H1 (cell line): ENCODE results near the gene DCLK1. TPM values are rescaled to one million over a fixed set of nuclear protein-coding genes. Genes with fewer than 3 reads are reported as not detected.

Source experiments
- CTCF ChIA-PET: fragments of 300-600 bp; sonication (Branson Sonifier 250); formaldehyde crosslinking; loops from one replicate; lab custom pipeline; 2021; ENCODE audit not compliant: partially characterized antibody; lab: Charles Lee
- POLR2A ChIA-PET: fragments of 300-600 bp; sonication (Branson Sonifier 250); formaldehyde crosslinking; loops from one replicate; lab custom pipeline; 2021; ENCODE audit warnings: inconsistent platforms; ENCODE audit not compliant: partially characterized antibody; lab: Charles Lee
- DNase-seq, 2 experiments: peaks; one replicate each; pipeline versions ENCODE4 v3.0.0 to v3.0.0-alpha.2; 2010 to 2022; ENCODE audit warnings: low spot score in 2 of 2, low read depth in 1 of 2, mixed read lengths in 1 of 2
- FAIRE-seq: peaks from 2 replicates; lab custom pipeline; 2011; peaks lifted over from hg19 to GRCh38; lab: Jason Lieb, UNC
- H2AFZ ChIP-seq: 2 replicates; pipeline ENCODE4 v1.8.1; 2012; ENCODE audit warnings: low read length, inconsistent platforms
- H2AK5ac ChIP-seq: 2 replicates; pipeline ENCODE4 v1.6.1; 2013; ENCODE audit warnings: low read depth, low read length
- H2BK120ac ChIP-seq: replicated peaks from 2 replicates; pipeline ENCODE3; 2013; ENCODE audit warnings: low read depth, low read length, inconsistent platforms
- H2BK12ac ChIP-seq: 2 replicates; pipeline ENCODE4 v1.6.1; 2013; ENCODE audit warnings: low read depth, low read length
- H2BK15ac ChIP-seq: 2 replicates; pipeline ENCODE4 v1.6.1; 2013; ENCODE audit warnings: low read length
- H2BK20ac ChIP-seq: 2 replicates; pipeline ENCODE4 v1.6.1; 2013; ENCODE audit warnings: low read length
- H2BK5ac ChIP-seq: 2 replicates; pipeline ENCODE4 v1.6.1; 2013; ENCODE audit warnings: low read depth, low read length
- H3K14ac ChIP-seq: 2 replicates; pipeline ENCODE4 v1.6.1; 2013; ENCODE audit warnings: inconsistent platforms; ENCODE audit not compliant: insufficient read length
- H3K18ac ChIP-seq: 2 replicates; pipeline ENCODE4 v1.6.1; 2013; ENCODE audit warnings: low read length; ENCODE audit errors: extremely low read depth
- H3K23ac ChIP-seq: 2 replicates; pipeline ENCODE4 v1.6.1; 2013; ENCODE audit warnings: inconsistent platforms; ENCODE audit not compliant: insufficient read length
- H3K23me2 ChIP-seq: 2 replicates; pipeline ENCODE4 v1.6.1; 2013; ENCODE audit warnings: low read depth, low read length
- H3K27ac ChIP-seq: 2 replicates; pipeline ENCODE4 v1.6.1; 2011; ENCODE audit warnings: low read depth, low read length, inconsistent platforms
- H3K27me3 ChIP-seq, 4 experiments: replicated peaks in 1 of 4; 1 replicate in 1 of 4; 2 replicates in 3 of 4; pipeline versions ENCODE4 v1.6.1 to v1.8.1; 2011 to 2013; ENCODE audit warnings: low read length in 3 of 4, mild to moderate bottlenecking in 3 of 4, inconsistent platforms in 2 of 4, mixed read lengths in 2 of 4, moderate library complexity in 1 of 4; ENCODE audit not compliant: control insufficient read depth in 3 of 4, insufficient read depth in 3 of 4; ENCODE audit errors: extremely low read depth in 1 of 4
- H3K36me3 ChIP-seq, 4 experiments: 2 replicates each; pipeline versions ENCODE4 v1.6.1 to v1.8.1; 2011 to 2013; ENCODE audit warnings: mild to moderate bottlenecking in 4 of 4, low read length in 3 of 4, moderate library complexity in 2 of 4, control low read depth in 1 of 4, inconsistent platforms in 1 of 4; ENCODE audit not compliant: insufficient read depth in 4 of 4, control insufficient read depth in 2 of 4
- H3K4ac ChIP-seq: replicated peaks from 2 replicates; pipeline ENCODE3; 2013; ENCODE audit warnings: low read length, low read depth, mixed read lengths, inconsistent platforms; ENCODE audit not compliant: insufficient read length
- H3K4me1 ChIP-seq, 4 experiments: replicated peaks in 1 of 4; 1 replicate in 1 of 4; 2 replicates in 3 of 4; pipeline versions ENCODE4 v1.6.1 to v1.8.1; 2011 to 2013; ENCODE audit warnings: low read length in 3 of 4, inconsistent platforms in 2 of 4, mixed read lengths in 1 of 4; ENCODE audit not compliant: insufficient read depth in 4 of 4, control insufficient read depth in 3 of 4
- H3K4me2 ChIP-seq, 2 experiments: 2 replicates each; pipeline versions ENCODE4 v1.6.1 to v1.8.1; 2011 to 2013; ENCODE audit warnings: low read depth in 2 of 2, low read length in 2 of 2, control low read depth in 1 of 2, inconsistent platforms in 1 of 2, mild to moderate bottlenecking in 1 of 2; ENCODE audit not compliant: insufficient read depth in 1 of 2
- H3K4me3 ChIP-seq, 4 experiments: fragments of 200-600, 300-600 bp in 1 of 4; sonication (generic), shearing (Covaris generic), sonication (Bioruptor Twin) in 1 of 4; 2 replicates each; pipeline versions ENCODE4 v1.5.1 to v1.8.1; 2011 to 2016; ENCODE audit warnings: low read length in 4 of 4, low read depth in 3 of 4, control low read depth in 2 of 4, inconsistent platforms in 2 of 4, mild to moderate bottlenecking in 2 of 4, mixed read lengths in 1 of 4, moderate library complexity in 1 of 4; ENCODE audit not compliant: insufficient read depth in 2 of 4; ENCODE audit errors: extremely low read depth in 1 of 4
- H3K56ac ChIP-seq: replicated peaks from 2 replicates; pipeline ENCODE3; 2013; ENCODE audit warnings: low read depth, mild to moderate bottlenecking, mixed read lengths, low read length, inconsistent platforms; ENCODE audit not compliant: insufficient read length
- H3K79me1 ChIP-seq: 2 replicates; pipeline ENCODE4 v1.6.1; 2013; ENCODE audit warnings: low read depth, low read length, control low read depth
- H3K79me2 ChIP-seq, 2 experiments: 2 replicates each; pipeline versions ENCODE4 v1.6.1 to v1.8.1; 2012 to 2013; ENCODE audit warnings: low read length in 2 of 2, mild to moderate bottlenecking in 2 of 2, inconsistent platforms in 1 of 2; ENCODE audit not compliant: insufficient read depth in 2 of 2, control insufficient read depth in 1 of 2
- H3K9ac ChIP-seq, 4 experiments: replicated peaks in 1 of 4; 1 replicate in 1 of 4; 2 replicates in 3 of 4; pipeline versions ENCODE4 v1.6.1 to v1.8.1; 2011 to 2013; ENCODE audit warnings: low read depth in 3 of 4, low read length in 3 of 4, control low read depth in 2 of 4, mild to moderate bottlenecking in 2 of 4, moderate library complexity in 2 of 4, inconsistent platforms in 1 of 4; ENCODE audit errors: extremely low read depth in 1 of 4
- H3K9me3 ChIP-seq, 2 experiments: 2 replicates each; pipeline versions ENCODE4 v1.6.1 to v1.8.1; 2012 to 2013; ENCODE audit warnings: mild to moderate bottlenecking in 2 of 2, moderate library complexity in 2 of 2, control low read depth in 1 of 2, inconsistent platforms in 1 of 2, low read depth in 1 of 2, low read length in 1 of 2, mixed read lengths in 1 of 2; ENCODE audit not compliant: insufficient read depth in 2 of 2
- H4K20me1 ChIP-seq, 2 experiments: replicated peaks in 1 of 2; 2 replicates each; pipeline versions ENCODE3 to v1.8.1; 2011 to 2013; ENCODE audit warnings: inconsistent platforms in 2 of 2, low read length in 2 of 2, mild to moderate bottlenecking in 1 of 2; ENCODE audit not compliant: insufficient read depth in 2 of 2, control insufficient read depth in 1 of 2
- H4K5ac ChIP-seq: 2 replicates; pipeline ENCODE4 v1.6.1; 2013; ENCODE audit warnings: low read length, low read depth, mixed read lengths, inconsistent platforms; ENCODE audit not compliant: insufficient read length
- H4K8ac ChIP-seq: 2 replicates; pipeline ENCODE4 v1.8.0; 2013; ENCODE audit warnings: mild to moderate bottlenecking, moderate library complexity, low read length, inconsistent platforms; ENCODE audit not compliant: insufficient read depth; ENCODE audit errors: extremely low read depth
- H4K91ac ChIP-seq: replicated peaks from 2 replicates; pipeline ENCODE3; 2013; ENCODE audit warnings: low read length, mixed read lengths, inconsistent platforms; ENCODE audit not compliant: insufficient read length
- CBX5 ChIP-seq: fragments of 300-800, 300-1000 bp; sonication (generic); IDR thresholded peaks from 2 replicates; pipeline ENCODE4 v1.7.1; 2016; ENCODE audit warnings: antibody characterized with exemption, low read length, low read depth
- HDAC2 ChIP-seq, 2 experiments: fragments of 300-600 bp in 1 of 2; sonication (generic) in 1 of 2; IDR thresholded peaks; 2 replicates each; pipeline ENCODE4 v1.6.1; 2011 to 2012; ENCODE audit warnings: low read depth in 2 of 2, low read length in 2 of 2, mild to moderate bottlenecking in 2 of 2, moderate library complexity in 2 of 2, borderline replicate concordance in 1 of 2, inconsistent platforms in 1 of 2
- RXRA ChIP-seq: IDR thresholded peaks from 2 replicates; pipeline ENCODE4 v1.6.1; 2011; ENCODE audit warnings: low read depth, mild to moderate bottlenecking, low read length, moderate library complexity; ENCODE audit not compliant: insufficient read depth
- WGBS, 2 experiments: shearing (Covaris generic) in 1 of 2; methylation state at CpG; one replicate each; pipeline versions ENCODE4 v1.1.6 to v1.1.7; 2013 to 2015; ENCODE audit warnings: low lambda C conversion rate in 2 of 2, mixed read lengths in 2 of 2, inconsistent platforms in 1 of 2, low coverage in 1 of 2, missing lambda C conversion rate in 1 of 2; ENCODE audit not compliant: insufficient replicate concordance in 2 of 2, insufficient coverage in 1 of 2, insufficient read length in 1 of 2; ENCODE audit errors: extremely low coverage in 1 of 2, missing lambda C conversion rate in 1 of 2; 5-methylcytosine and 5-hydroxymethylcytosine counted together
- polyA plus RNA-seq, 7 experiments: library from polyadenylated mRNA; depleted of rRNA in 3 of 7; stranded (reverse) in 5 of 7; unstranded in 2 of 7; fragments of >200 nt in 5 of 7; fragments of 200-250 nt in 2 of 7; gene quantifications; 1 replicate in 5 of 7; 2 replicates in 1 of 7; 4 replicates in 1 of 7; pipeline versions ENCODE4 v1.2.1 to v1.2.3, GENCODE V29; 2011 to 2013; ENCODE audit warnings: missing spikeins in 2 of 7, mixed read lengths in 2 of 7
- total RNA-seq: library from RNA; stranded (reverse); fragmentation: NEBNext Ultra II Directional; extraction: Animal tissue kit (Norgen Biotek cat#: 25700); gene quantifications from 2 replicates; pipeline ENCODE4 v1.2.1, GENCODE V29; 2021

Gene DCLK1
- total and polyA plus RNA-seq, 2 of the 8 experiments (the other 6 are each of a cell fraction or from before 2014, with no cell fraction given) = 22.8 to 41.0 TPM

DNA sequence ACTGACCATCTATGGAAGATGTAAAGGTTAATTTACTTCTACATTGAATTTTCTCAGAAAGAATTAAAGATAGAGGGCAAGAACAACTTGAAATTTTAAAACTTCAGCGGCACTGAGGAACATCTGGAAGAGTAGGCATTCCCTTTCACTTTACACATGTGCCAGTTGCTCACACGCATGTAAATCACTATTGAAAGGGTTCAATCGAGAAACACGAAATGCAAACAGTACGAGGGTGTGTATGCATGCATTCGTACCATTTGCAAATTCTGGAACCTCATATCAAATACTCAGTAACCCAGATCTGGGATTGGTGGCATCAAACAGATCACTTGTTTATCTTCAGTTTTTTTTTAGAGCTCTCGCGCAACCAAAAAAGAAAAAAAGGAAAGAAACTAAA is 339.2 kb downstream of the DCLK1 start:
- H2BK5ac ChIP-seq = no peak overlapping the region
- no peak overlapping the region for H3K4me2 ChIP-seq
- H2BK120ac ChIP-seq = no peak overlapping the region
- H3K4ac ChIP-seq = no peak overlapping the region
- H2BK15ac ChIP-seq = no peak overlapping the region
- H3K4me1 ChIP-seq = peaks cover 0 to 3% (median 0%) of the 10 kb centered on the region in 4 experiments; a peak in 1 of 7 replicates
- no peak overlapping the region for H4K91ac ChIP-seq
- no peak overlapping the region for H3K9ac ChIP-seq
- H2BK12ac ChIP-seq = no peak overlapping the region
- no peak overlapping the region for H3K14ac ChIP-seq
- no peak overlapping the region for H4K5ac ChIP-seq
- no peak overlapping the region for H2AFZ ChIP-seq
- POLR2A ChIA-PET = no interaction called here
- no peak overlapping the region for H3K27ac ChIP-seq
- no peak overlapping the region for H3K4me3 ChIP-seq
- no peak overlapping the region for H3K23ac ChIP-seq
- H3K23me2 ChIP-seq = no peaks in the 10 kb centered on the region
- no peak overlapping the region for H2AK5ac ChIP-seq
- no peaks in the 10 kb centered on the region for H3K79me2 ChIP-seq
- CTCF ChIA-PET = interaction anchor here (0.6 to 1.8 kb wide), 2 partner anchors 27 to 1044 kb away, joined by 4 to 5 read pairs; no protein-coding TSS in a partner anchor
- 92% methylated on average over 8 of the region's 8 CpGs; no CpG with 5 or more reads in 1 of the 2 experiments for WGBS, 2 experiments
- no peak for TF ChIP-seq RXRA
- TF ChIP-seq CBX5 = no peak
- TF ChIP-seq HDAC2 (IDR thresholded peaks at IDR 0.05; ENCODE audit: borderline replicate concordance in 1 of 2, low read depth in 2 of 2, low read length in 2 of 2) = no peak
- H2BK20ac ChIP-seq = no peak overlapping the region
- no peaks in the 10 kb centered on the region for H3K9me3 ChIP-seq
- no peak overlapping the region for H4K8ac ChIP-seq
- peaks cover 0 to 8% (median 2%) of the 10 kb centered on the region in 4 experiments; a peak in 3 of 8 replicates for H3K36me3 ChIP-seq
- DNase-seq (no peak), FAIRE-seq (no peak)
- no peak overlapping the region for H3K56ac ChIP-seq
- no peaks in the 10 kb centered on the region for H4K20me1 ChIP-seq
- no peaks in the 10 kb centered on the region for H3K27me3 ChIP-seq
- H3K79me1 ChIP-seq = no peaks in the 10 kb centered on the region
- no peak overlapping the region for H3K18ac ChIP-seq
